Fibroblast of lung (primary cell): ENCODE data around the gene DIS3L2. TPM values are rescaled to one million over a fixed set of nuclear protein-coding genes. Genes with fewer than 3 reads are reported as not detected.
A peak's percentile ranks its signal among the peaks of the same experiment; 100 is the strongest.
"Not testable (repeated sequence)": the region's sequence is repeated elsewhere in the genome, so short reads cannot be mapped to it uniquely, and the experiment has no call there.

Experiments used
- DNase-seq, 2 donors: peaks; one replicate each; pipeline versions ENCODE4 v3.0.0 to v3.0.0-alpha.2; 2010; ENCODE audit warnings: low read depth in 2 of 2
- H2AFZ ChIP-seq: 2 replicates; pipeline ENCODE4 v1.5.1; 2012; ENCODE audit warnings: low read length, control low read depth, inconsistent platforms
- H3K27ac ChIP-seq: 2 replicates; pipeline ENCODE4 v1.5.1; 2011; ENCODE audit warnings: low read length, control low read depth; ENCODE audit not compliant: insufficient read depth
- H3K27me3 ChIP-seq: 2 replicates; pipeline ENCODE4 v1.5.1; 2011; ENCODE audit warnings: mild to moderate bottlenecking, low read length; ENCODE audit not compliant: control insufficient read depth, insufficient read depth
- H3K36me3 ChIP-seq: 2 replicates; pipeline ENCODE4 v1.5.1; 2011; ENCODE audit warnings: low read length; ENCODE audit not compliant: control insufficient read depth, insufficient read depth
- H3K4me1 ChIP-seq: 2 replicates; pipeline ENCODE4 v1.5.1; 2011; ENCODE audit warnings: low read length; ENCODE audit not compliant: control insufficient read depth, insufficient read depth; ENCODE audit errors: extremely low read depth
- H3K4me2 ChIP-seq: 2 replicates; pipeline ENCODE4 v1.5.1; 2011; ENCODE audit warnings: low read length, control low read depth; ENCODE audit not compliant: insufficient read depth; ENCODE audit errors: extremely low read depth
- H3K4me3 ChIP-seq, 4 experiments: fragments of 200-600 bp in 1 of 4; sonication (generic) in 1 of 4; replicated peaks in 1 of 4; 2 replicates each; pipeline ENCODE4 v1.5.1; 2011 to 2016; ENCODE audit warnings: low read length in 4 of 4, low read depth in 3 of 4, mild to moderate bottlenecking in 3 of 4, control low read depth in 2 of 4, inconsistent platforms in 1 of 4, mixed read lengths in 1 of 4; ENCODE audit not compliant: insufficient read depth in 1 of 4; ENCODE audit errors: control extremely low read depth in 1 of 4
- H3K79me2 ChIP-seq: 2 replicates; pipeline ENCODE4 v1.5.1; 2012; ENCODE audit warnings: mild to moderate bottlenecking, low read length, inconsistent platforms; ENCODE audit not compliant: control insufficient read depth, insufficient read depth
- H3K9ac ChIP-seq: 2 replicates; pipeline ENCODE4 v1.5.1; 2011; ENCODE audit warnings: mild to moderate bottlenecking, low read length, control low read depth; ENCODE audit not compliant: insufficient read depth
- H3K9me3 ChIP-seq: 2 replicates; pipeline ENCODE4 v1.5.1; 2012; ENCODE audit warnings: low read depth, low read length; ENCODE audit not compliant: control insufficient read depth, insufficient read depth
- H4K20me1 ChIP-seq: 2 replicates; pipeline ENCODE4 v1.5.1; 2011; ENCODE audit warnings: low read length; ENCODE audit not compliant: control insufficient read depth, insufficient read depth; ENCODE audit errors: extremely low read depth
- EZH2 ChIP-seq: IDR thresholded peaks from 2 replicates; pipeline ENCODE4 v1.5.1; 2012; ENCODE audit warnings: low read length, control low read depth, mild to moderate bottlenecking; ENCODE audit errors: missing control alignments
- polyA plus RNA-seq, 2 donors: library from polyadenylated mRNA; depleted of rRNA in 1 of 2; stranded (reverse) in 1 of 2; unstranded in 1 of 2; fragments of >200 nt; gene quantifications; 2 replicates each; pipeline ENCODE4 v1.2.1, GENCODE V29; 2011 to 2012; ENCODE audit warnings: missing spikeins in 1 of 2
- total RNA-seq: library from RNA; depleted of rRNA; stranded (reverse); fragments of >200 nt; gene quantifications from 2 replicates; pipeline ENCODE4 v1.2.1, GENCODE V29; 2014
- TF ChIP-seq, protein P1 (sequence below), 2 donors: IDR thresholded peaks in 1 of 2; conservative IDR thresholded peaks in 1 of 2; 1 replicate in 1 of 2; 2 replicates in 1 of 2; pipeline ENCODE4 v1.5.1; 2011 to 2012; ENCODE audit warnings: low read length in 2 of 2, control low read depth in 1 of 2, inconsistent platforms in 1 of 2, low read depth in 1 of 2, mild to moderate bottlenecking in 1 of 2

The DIS3L2 gene
- total and polyA plus RNA-seq, 2 donors (not counting 1 experiment from before 2014, with no cell fraction given), result 5.2 to 15.2 TPM

DNA sequence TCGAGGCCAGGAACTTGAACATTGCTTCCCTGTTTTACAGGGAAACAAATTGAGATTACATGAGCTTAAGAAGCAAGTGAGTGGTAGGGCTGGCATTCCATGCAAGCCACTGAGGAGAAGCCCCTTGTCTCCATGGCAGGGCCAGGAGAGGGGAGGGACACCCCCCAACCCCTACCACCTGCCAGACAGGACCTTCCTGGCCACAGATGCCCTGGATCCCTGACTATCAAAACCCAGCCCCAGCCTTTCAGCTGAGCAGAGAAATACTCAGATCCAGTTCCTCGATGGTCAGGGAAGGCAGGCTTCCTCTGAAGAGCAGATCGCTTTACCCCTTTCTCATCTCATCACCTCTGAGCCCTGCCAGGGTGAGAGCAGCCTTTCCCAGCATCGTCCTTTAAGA is 363.3 kb downstream of the DIS3L2 start:
- H3K9me3 ChIP-seq, result no peaks in the 10 kb centered on the region
- no peak overlapping the region for H3K4me2 ChIP-seq
- DNase-seq, result no peak
- no peak overlapping the region for H3K4me3 ChIP-seq
- H4K20me1 ChIP-seq, result peaks cover 2% of the 10 kb centered on the region
- H3K36me3 ChIP-seq, result no peaks in the 10 kb centered on the region
- H3K27me3 ChIP-seq, result no peaks in the 10 kb centered on the region
- H3K79me2 ChIP-seq, result no peaks in the 10 kb centered on the region
- H3K27ac ChIP-seq, result no peak overlapping the region
- H3K4me1 ChIP-seq, result no peaks in the 10 kb centered on the region
- no peak overlapping the region for H3K9ac ChIP-seq
- no peak overlapping the region for H2AFZ ChIP-seq
- no peak for TF ChIP-seq EZH2
- TF ChIP-seq, protein P1, sequence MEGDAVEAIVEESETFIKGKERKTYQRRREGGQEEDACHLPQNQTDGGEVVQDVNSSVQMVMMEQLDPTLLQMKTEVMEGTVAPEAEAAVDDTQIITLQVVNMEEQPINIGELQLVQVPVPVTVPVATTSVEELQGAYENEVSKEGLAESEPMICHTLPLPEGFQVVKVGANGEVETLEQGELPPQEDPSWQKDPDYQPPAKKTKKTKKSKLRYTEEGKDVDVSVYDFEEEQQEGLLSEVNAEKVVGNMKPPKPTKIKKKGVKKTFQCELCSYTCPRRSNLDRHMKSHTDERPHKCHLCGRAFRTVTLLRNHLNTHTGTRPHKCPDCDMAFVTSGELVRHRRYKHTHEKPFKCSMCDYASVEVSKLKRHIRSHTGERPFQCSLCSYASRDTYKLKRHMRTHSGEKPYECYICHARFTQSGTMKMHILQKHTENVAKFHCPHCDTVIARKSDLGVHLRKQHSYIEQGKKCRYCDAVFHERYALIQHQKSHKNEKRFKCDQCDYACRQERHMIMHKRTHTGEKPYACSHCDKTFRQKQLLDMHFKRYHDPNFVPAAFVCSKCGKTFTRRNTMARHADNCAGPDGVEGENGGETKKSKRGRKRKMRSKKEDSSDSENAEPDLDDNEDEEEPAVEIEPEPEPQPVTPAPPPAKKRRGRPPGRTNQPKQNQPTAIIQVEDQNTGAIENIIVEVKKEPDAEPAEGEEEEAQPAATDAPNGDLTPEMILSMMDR (conservative IDR thresholded peaks at IDR 0.05 in 1 of 2, IDR thresholded peaks at IDR 0.05 in 1 of 2; ENCODE audit: low read depth in 1 of 2, low read length in 2 of 2), result no peak

DNA sequence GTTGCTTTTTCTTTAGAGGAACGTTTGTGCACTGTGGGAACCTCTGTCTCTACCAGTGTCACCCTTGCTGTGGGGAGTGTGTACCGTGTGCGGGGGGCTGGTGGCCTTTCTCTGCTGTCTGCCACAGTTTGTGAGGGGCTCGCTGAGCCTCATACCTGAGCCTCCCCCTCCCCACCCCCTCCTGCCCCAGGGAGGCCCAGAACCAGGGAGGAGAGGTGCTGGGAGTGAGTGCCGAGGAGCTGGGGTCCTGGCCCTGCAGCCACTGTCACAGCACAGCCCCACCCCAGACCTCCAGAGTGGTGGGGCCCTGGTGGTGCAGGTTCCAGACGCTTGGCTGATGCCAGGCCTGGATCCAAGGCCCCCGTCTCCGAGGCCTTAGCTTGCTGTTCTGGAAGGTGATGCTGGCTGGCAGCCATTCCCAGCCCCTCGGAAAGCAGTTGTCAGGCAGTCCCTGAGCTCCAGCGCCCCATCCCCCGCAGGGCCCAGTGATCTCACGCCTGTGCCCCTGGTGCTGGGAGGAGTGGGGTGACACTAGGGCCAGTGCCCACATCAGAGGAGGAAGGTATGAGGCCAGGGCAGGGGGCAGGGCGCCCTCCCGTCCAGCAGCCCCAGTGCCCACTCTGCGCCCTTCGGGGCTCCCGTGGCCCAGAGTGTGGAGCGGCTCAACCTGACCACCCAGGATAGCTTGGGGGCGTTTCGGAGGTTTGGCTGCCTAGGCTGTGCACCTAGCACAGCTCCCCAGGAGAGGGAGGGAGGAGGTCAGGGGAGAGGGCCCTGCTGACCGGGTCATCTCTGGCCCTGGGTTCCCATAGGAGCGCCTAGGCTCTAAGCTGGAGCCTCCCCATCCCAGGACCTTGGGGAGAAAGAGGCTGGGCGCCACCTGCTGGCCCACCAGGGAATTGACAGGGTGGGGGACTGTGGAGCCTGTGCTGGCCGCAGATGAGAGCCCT is 364.1 kb downstream of the DIS3L2 start:
- Histone ChIP-seq H3K9me3 (no peaks in the 10 kb centered on the region), H4K20me1 (peaks cover 2% of the 10 kb centered on the region), H3K79me2 (no peaks in the 10 kb centered on the region), H3K27ac (no peak overlapping the region), H3K4me2 (no peak overlapping the region), H2AFZ (no peak overlapping the region), H3K36me3 (no peaks in the 10 kb centered on the region), H3K27me3 (no peaks in the 10 kb centered on the region), H3K9ac (no peak overlapping the region), H3K4me3 (no peak overlapping the region), H3K4me1 (no peaks in the 10 kb centered on the region)
- TF ChIP-seq, protein P1 (conservative IDR thresholded peaks at IDR 0.05 in 1 of 2, IDR thresholded peaks at IDR 0.05 in 1 of 2; ENCODE audit: low read depth in 1 of 2, low read length in 2 of 2), result peak; percentile 32 to 41
- no peak for TF ChIP-seq EZH2
- peak; percentile 8 to 18 for DNase-seq

DNA sequence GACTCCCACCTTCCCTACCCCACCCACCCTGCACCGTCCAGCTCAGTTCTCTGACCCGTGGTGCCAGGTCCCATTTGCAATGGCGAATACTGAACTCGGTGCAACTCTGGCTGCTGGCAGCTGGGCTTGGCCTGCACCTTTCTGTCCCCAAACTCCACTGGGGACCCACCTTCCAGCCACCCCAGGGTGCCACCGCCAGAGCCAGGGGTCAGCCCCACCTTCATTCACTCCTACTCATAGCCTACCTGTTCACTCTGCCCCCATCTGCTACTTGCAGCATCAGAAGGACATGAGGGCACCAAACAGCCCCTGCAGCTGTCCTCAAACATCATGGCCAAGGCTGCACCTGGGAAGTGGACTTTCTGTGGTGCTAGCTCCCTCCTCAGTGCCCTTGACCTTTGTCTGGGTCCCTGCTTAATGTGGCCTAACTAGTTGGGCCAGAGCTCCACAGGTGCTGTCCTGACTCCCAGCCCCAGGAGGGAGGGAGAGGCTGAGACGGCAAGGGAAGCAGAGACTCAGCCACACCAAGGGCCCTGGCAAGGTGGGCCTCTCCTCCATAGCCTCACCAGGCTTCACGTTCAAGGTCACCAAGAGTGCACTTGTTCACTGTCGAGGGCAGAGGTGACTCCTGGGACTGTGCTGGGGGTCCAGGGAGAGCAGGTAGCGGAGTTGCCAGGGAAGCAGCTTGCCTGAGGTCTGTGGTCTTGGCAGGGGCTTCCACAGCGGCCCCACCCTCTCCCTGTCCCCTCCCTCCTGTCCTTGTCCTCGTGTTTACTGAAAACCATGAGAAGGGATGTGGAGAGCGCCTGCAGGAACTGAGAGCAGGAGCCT is 365.0 kb downstream of the DIS3L2 start:
- H2AFZ ChIP-seq, H3K36me3 ChIP-seq, H3K79me2 ChIP-seq, H3K9ac ChIP-seq, H3K9me3 ChIP-seq, H4K20me1 ChIP-seq, H3K27me3 ChIP-seq, H3K4me1 ChIP-seq, H3K27ac ChIP-seq, DNase-seq, H3K4me3 ChIP-seq, H3K4me2 ChIP-seq: not testable (repeated sequence)
